SIG-M5 (cell line): ENCODE results near the gene METTL26.
A peak's percentile ranks its signal among the peaks of the same experiment; 100 is the strongest.

Experiments
- DNase-seq: peaks from one replicate; lab custom pipeline; 2025; lab: John Stamatoyannopoulos, UW

The METTL26 gene

GRCh38 chr16:595094-595528, 41.0 kb downstream of the METTL26 start:
- no peak for DNase-seq

DNA sequence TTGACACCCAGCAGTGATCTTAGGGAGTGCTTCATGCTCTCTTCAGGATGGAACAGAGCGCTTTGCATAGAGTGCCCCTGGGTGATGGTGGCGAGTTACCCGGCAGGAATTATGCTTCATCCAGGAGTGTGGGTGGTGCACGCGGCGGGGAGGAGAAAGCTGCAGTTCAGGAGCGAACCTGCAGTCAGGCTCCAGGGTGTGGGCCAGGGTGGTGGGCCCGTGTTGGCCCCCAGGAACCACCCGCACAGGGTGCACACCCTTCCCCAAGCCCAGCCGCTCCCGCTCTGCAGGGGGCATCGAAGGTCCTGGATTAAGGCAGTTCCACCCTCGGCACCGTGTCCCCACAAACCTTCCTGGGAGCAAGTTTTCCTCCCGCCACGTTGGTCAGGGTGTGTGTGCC, 42.3 kb downstream of the METTL26 start:
- no peak for DNase-seq

DNA sequence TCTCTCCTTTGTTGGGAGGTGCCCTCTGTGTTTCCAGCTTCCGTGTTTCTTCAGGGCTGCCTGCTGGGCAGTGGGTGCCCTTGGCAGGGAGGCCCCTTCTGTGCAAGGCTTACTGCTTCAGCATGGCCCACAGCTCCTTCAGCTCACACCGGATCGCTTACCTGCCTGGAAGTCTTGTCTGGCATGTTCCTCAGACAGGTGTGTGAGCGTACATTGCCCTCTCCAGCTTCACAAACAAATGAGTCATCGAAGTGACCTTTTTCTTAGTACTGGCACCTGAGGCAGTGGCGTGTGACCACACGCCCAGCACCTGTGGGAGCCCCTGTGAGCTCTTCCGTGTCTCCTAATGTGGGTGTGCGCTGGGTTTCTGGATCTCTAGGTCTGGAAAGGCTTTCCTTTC, 42.7 kb downstream of the METTL26 start:
- no peak for DNase-seq

- peak; percentile 62 for DNase-seq
Observed at GRCh38 chr16:592518-593306, 43.4 kb downstream of the METTL26 start.

DNA sequence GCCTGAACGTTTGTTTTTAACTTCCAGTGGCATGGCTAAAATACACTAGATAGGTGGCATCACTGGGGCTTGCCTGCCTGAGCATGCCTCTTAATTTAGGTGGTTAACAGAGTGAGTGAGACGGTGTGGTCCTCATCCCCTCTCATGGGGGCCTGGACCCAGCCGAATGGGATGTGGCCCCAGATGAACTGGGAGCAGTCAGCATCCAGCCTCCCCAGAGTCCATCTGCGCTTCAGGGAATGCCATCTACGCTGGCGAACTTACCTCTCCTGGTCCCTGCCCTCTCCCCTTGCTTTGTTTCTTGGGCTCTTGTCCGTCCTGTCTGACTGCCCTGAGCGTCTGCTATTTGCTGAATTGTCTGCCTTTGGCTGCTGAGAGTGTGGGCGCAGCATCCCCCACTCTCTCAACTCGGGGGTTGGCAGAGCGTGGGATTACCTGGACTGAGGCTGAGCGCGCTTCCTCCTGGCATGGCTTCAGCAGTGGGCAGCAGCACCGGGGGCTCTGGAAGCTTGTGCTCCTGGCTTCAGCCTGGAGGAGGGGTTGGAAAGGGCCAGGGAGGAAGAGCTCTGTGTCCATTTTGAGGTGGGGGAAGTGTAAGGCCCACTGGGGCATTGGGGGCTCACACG, 44.1 kb downstream of the METTL26 start:
- DNase-seq = no peak

GRCh38 chr16:591231-591630, 44.9 kb downstream of the METTL26 start:
- no peak for DNase-seq

DNA sequence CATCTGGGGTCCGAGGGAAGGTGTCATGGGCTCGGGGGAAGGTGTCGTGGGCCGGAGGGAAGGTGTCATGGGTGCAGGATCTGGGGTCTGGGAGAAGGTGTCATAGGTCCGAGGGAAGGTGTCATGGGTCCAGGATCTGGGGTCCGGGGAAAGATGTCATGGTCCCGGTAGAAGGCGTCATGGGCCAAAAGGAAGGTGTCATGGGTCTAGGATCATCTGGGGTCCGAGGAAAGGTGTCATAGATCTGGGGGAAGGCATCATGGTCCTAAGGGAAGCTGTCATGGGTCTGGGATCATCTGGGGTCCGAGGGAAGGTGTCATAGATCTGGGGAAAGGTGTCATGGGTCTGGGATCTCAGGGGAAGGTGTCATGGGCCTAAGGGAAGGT, 45.3 kb downstream of the METTL26 start:
- no peak for DNase-seq

DNA sequence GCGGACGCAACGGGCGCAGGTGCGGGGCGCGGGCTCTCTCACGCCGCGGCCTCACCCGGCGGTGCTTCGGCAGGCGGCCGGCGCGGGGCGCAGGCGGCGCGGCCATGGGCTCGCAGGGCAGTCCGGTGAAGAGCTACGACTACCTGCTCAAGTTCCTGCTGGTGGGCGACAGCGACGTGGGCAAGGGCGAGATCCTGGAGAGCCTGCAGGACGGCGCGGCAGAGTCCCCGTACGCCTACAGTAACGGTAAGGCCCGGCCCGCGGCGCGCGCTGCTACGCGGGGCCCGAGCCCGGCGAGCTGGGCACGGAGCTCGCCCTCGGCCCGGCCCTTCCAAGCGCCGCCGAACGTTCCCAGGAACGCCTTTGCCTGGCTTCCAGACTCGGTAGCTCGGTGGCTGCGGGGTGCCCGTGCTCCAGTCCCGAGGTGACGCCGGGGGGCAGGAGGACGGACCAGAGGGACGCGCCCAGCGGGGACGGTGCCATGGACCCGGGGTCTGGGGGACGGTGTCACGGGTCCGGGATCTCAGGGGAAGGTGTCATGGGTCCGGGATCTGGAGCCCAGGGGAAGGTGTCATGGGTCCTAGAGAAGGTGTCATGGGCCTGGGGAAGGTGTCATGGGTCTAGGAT, 45.8 kb downstream of the METTL26 start:
- DNase-seq = no peak

- peak; percentile 82 for DNase-seq
Observed at GRCh38 chr16:589658-590187, 46.4 kb downstream of the METTL26 start, which contains the start of gene RAB40C. TSS of gene RAB40C (plus strand) at chr16:590066. CDS start at chr16:590292, 226 bp downstream.

DNA sequence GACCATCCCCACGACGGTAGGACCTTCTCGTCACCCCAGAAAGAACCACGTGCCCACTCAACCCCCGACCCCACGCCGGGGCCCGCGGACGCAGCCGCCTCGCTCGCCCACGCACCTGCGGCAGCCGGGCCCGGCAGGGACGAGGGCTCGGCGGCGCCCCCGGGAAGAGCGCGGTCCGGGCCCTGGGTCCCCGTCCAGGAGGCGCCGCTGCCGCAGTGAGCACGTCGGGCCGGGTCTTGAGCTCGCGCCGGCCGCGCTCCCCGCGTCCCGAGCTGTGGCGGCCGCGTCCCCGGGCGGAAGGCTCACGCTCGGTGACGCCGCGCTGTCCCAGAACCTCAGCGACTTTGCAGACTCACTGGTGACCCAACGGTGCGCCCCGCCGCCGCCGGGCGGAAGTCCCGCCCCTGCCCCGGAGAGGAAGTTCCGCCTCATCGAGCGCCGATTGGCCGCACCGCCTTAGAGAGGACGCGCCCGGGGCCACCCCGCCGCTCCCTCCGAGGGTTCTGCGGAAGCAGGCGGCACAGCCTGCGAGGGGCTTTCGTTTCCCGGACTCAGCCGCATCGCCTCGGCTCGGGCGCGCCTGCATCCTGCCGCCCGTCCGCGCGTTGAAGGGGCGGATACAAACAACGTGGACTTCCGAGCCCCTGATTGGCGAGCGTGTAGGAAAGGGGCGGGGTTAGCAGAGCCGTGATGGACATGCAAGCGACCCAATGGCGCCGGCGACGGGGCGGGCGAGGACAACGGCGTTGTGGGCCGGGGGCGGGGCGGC, 47.0 kb downstream of the METTL26 start:
- DNase-seq = peak; percentile 49

DNA sequence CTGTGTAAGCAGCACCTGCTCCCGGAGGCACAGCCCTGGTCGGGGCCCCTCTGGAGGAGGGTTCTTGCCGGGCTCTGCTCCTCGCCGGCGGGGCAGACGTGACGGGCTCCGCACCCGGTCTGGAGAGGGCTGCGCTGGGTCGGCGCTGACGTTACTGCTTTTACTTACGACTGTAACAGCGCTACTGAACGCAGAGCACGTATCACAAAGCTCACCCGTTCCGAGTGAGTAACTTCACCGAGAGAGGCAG, 47.5 kb downstream of the METTL26 start:
- no peak for DNase-seq

- DNase-seq = no peak
Observed at GRCh38 chr16:586645-587590, 49.2 kb downstream of the METTL26 start.

DNA sequence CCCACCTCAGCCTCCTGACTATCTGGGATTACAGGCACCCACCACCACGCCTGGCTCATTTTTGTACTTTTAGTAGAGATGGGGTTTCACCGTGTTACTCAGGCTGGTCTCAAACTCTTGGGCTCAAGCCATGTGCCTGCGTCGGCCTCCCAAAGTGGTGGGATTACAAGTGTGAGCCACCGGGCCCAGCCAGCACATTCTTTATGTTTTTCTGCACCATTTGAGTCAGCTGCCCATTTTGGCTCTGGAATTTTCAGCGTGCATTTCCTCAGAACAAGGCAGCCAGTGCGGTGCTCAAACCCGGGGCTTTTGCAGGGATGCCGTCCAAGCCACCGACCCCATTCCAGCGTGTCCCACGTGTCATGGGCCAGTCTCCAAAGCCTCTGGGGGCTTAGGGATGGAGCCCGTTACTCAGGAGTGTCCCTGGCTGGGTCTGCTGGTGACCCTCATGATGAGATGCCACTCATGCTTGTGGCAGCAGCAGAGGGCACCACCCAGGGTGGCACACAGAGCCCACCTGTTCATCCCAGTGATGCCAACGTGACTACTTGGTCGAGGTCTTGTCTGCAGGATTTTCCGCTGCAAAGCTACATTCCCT, 50.0 kb downstream of the METTL26 start:
- no peak for DNase-seq

GRCh38 chr16:585351-585750, 50.8 kb downstream of the METTL26 start:
- DNase-seq = no peak
